Body of pancreas (tissue), 4 donors: Measurements from ENCODE around the gene RAC2. TPM values are rescaled to one million over a fixed set of nuclear protein-coding genes. Genes with fewer than 3 reads are reported as not detected.

Experiments
- ATAC-seq: fragments of 150-250 bp; one replicate; pipeline ENCODE4 v1.9.1; 2016
- DNase-seq, 4 donors: peaks; one replicate each; pipeline ENCODE4 v3.0.0-alpha.2; 2019
- H3K27ac ChIP-seq, 4 donors: fragments of 200-600 bp; sonication (generic); 1 replicate in 3 of 4; 2 replicates in 1 of 4; pipeline versions ENCODE4 v1.5.1 to v1.6.1; 2016 to 2019; ENCODE audit warnings: mild to moderate bottlenecking in 1 of 4, mixed read lengths in 1 of 4, moderate library complexity in 1 of 4
- H3K27me3 ChIP-seq, 2 donors: fragments of 200-600 bp; sonication (generic); one replicate each; pipeline ENCODE4 v1.6.0; 2016; ENCODE audit warnings: mild to moderate bottlenecking in 1 of 2
- H3K36me3 ChIP-seq, 2 donors: fragments of 200-600 bp; sonication (generic); replicated peaks in 1 of 2; 2 replicates each; pipeline ENCODE4 v1.5.1; 2016; ENCODE audit warnings: low read depth in 2 of 2; ENCODE audit not compliant: insufficient read depth in 1 of 2
- H3K4me1 ChIP-seq: fragments of 200-600 bp; sonication (generic); one replicate; pipeline ENCODE4 v1.6.0; 2016
- H3K4me3 ChIP-seq, 2 donors: fragments of 200-600 bp; sonication (generic); 1 replicate in 1 of 2; 2 replicates in 1 of 2; pipeline ENCODE4 v1.5.1; 2016 to 2019
- H3K9me3 ChIP-seq, 3 donors: fragments of 200-600 bp; sonication (generic); 1 replicate in 2 of 3; 2 replicates in 1 of 3; pipeline ENCODE4 v1.5.1; 2016
- POLR2A ChIP-seq, 3 donors: fragments of 450-650 bp; IDR thresholded peaks; one replicate each; pipeline ENCODE4 v1.6.1; 2016; ENCODE audit warnings: antibody characterized with exemption in 3 of 3, mild to moderate bottlenecking in 2 of 3
- WGBS, 2 donors: methylation state at CpG; one replicate each; pipeline ENCODE4 v1.1.5; 2017; 5-methylcytosine and 5-hydroxymethylcytosine counted together
- intact Hi-C: fragments of 100-400 bp; cut with DNase I; formaldehyde crosslinking; loops from one replicate; pipeline ENCODE4 v1.15.1; 2023
- total RNA-seq, 2 donors: library from RNA; depleted of rRNA; stranded (reverse); fragments of >200 nt; gene quantifications; one replicate each; pipeline ENCODE4 v1.1.0, GENCODE V29; 2016
- TF ChIP-seq, protein P1 (sequence below), 7 experiments: fragments of 450-650 bp in 4 of 7; fragments of 200-600 bp in 3 of 7; sonication (generic) in 3 of 7; IDR thresholded peaks; one replicate each; pipeline ENCODE4 v1.5.1; 2016 to 2019; ENCODE audit warnings: antibody characterized with exemption in 7 of 7

Gene RAC2
- total RNA-seq, 2 donors from 2014 or later = 4.3 to 4.9 TPM

DNA sequence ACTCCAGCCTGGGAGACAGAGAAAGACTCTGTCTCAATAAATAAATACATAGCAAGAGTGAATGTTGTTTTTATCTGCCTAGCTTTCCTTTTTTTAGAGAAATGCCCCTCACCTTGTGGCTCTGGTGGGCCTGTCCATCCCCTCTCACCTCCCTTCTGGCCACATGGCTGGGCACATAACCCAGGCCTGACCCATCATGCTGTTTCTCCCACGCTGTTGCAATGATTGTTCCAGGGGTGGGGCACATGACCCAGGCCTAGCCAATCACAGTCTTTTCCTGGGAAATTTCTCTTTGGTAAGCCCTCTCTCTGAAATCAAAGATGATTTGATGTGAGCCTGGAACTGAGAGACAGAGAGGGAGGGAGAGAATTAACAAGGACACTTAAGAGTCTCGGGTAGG is 32.7 kb upstream of the RAC2 start:
- ATAC-seq (no peak), DNase-seq (no peak)
- Histone ChIP-seq H3K4me1 (no peaks in the 10 kb centered on the region), H3K27ac (no peak overlapping the region), H3K36me3 (no peaks in the 10 kb centered on the region), H3K27me3 (no peaks in the 10 kb centered on the region), H3K4me3 (no peak overlapping the region), H3K9me3 (no peaks in the 10 kb centered on the region)
- TF ChIP-seq, protein P1, sequence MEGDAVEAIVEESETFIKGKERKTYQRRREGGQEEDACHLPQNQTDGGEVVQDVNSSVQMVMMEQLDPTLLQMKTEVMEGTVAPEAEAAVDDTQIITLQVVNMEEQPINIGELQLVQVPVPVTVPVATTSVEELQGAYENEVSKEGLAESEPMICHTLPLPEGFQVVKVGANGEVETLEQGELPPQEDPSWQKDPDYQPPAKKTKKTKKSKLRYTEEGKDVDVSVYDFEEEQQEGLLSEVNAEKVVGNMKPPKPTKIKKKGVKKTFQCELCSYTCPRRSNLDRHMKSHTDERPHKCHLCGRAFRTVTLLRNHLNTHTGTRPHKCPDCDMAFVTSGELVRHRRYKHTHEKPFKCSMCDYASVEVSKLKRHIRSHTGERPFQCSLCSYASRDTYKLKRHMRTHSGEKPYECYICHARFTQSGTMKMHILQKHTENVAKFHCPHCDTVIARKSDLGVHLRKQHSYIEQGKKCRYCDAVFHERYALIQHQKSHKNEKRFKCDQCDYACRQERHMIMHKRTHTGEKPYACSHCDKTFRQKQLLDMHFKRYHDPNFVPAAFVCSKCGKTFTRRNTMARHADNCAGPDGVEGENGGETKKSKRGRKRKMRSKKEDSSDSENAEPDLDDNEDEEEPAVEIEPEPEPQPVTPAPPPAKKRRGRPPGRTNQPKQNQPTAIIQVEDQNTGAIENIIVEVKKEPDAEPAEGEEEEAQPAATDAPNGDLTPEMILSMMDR (IDR thresholded peaks at IDR 0.05) = no peak
- no peak for TF ChIP-seq POLR2A (IDR thresholded peaks at IDR 0.05)
- intact Hi-C loops = no loop called here
- 69 to 72% methylated on average over 2 of the region's 2 CpGs for WGBS, 2 donors

DNA sequence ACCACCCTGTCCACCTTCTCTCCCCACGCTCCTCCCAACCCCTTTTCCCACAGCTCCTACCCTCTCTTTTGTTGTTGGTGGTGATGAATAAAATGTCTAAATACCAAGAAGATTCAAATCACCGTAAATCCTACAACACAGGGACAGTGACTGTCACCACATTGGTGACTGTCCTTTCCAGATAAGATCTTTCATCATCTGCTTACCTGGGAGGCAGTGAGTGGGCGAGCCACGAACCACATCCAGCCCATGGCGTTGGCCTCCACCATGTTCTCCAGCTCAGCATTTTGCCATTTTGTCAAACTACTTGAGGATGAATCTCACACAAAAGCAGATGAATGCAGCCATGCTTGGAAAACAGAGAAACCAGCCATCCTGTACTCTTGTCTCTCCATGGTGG is 31.6 kb upstream of the RAC2 start:
- intact Hi-C loops = no loop called here
- no peak for ATAC-seq
- 72% methylated on average over 5 of the region's 5 CpGs for WGBS, 2 donors
- Histone ChIP-seq H3K27ac (no peak overlapping the region), H3K4me1 (no peaks in the 10 kb centered on the region), H3K4me3 (no peak overlapping the region), H3K27me3 (no peaks in the 10 kb centered on the region), H3K36me3 (no peaks in the 10 kb centered on the region), H3K9me3 (no peaks in the 10 kb centered on the region)
- TF ChIP-seq, protein P1 (IDR thresholded peaks at IDR 0.05) = no peak
- TF ChIP-seq POLR2A (IDR thresholded peaks at IDR 0.05) = no peak
- DNase-seq = no peak

DNA sequence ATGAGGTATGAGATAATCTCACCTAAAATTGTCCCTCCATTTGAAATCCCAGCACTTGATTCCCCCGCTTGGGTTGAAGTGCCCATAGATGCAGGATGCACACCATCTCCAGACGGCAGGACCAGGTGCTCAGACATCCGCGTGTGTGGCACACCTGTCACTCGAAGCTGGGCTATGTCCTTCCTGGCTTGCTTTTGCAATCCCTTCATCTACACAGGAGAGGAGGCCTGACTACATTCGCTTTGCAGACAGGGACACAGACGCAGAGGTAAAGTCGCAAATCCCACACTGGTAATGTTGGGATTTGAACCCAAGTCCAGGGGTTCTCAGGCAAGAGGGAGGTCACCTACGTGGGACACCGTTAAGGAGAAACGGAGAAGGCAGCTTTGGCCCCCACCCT is 31.1 kb upstream of the RAC2 start:
- peak overlapping the region in 1 of 4 donors; percentile 45 for H3K27ac ChIP-seq
- WGBS, 2 donors = 64 to 67% methylated on average over 9 to 11 of the region's 11 CpGs
- H3K4me1 ChIP-seq = no peaks in the 10 kb centered on the region
- H3K4me3 ChIP-seq = no peak overlapping the region
- DNase-seq (no peak), ATAC-seq (no peak)
- no peak for TF ChIP-seq POLR2A (IDR thresholded peaks at IDR 0.05)
- TF ChIP-seq, protein P1 (IDR thresholded peaks at IDR 0.05) = no peak
- intact Hi-C loops = no loop called here
- no peaks in the 10 kb centered on the region for H3K27me3 ChIP-seq
- H3K36me3 ChIP-seq = no peaks in the 10 kb centered on the region
- no peaks in the 10 kb centered on the region for H3K9me3 ChIP-seq

DNA sequence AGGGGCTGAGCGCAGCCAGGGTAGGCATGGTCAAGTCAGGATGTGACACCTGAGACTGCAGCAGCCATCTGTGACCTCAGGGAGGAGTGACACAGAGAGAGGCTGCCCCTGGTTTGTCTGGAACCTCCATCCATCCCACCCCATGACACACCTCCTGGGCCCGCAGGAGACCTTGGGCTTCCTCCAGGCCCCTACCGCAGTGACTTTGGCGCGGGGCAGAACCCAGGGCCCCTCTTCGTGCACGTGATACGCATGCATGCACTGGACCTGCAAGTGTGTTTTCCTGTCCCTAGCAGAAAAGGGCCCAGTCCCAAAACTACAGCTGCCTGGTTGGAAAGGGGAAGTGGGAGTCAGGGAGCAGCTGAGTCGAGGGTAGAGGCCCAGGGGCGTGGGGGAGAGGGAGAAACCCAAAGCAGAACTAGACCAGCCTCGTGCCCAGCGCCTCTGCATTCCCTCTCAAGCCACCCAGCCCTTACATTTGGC is 30.4 kb upstream of the RAC2 start:
- DNase-seq (peak in 2 of 4 donors; percentile 25 to 70), ATAC-seq (no peak)
- H3K36me3 ChIP-seq = no peaks in the 10 kb centered on the region
- no peak for TF ChIP-seq POLR2A (IDR thresholded peaks at IDR 0.05)
- TF ChIP-seq, protein P1 (IDR thresholded peaks at IDR 0.05) = no peak
- 57 to 73% methylated on average over 4 to 12 of the region's 12 CpGs for WGBS, 2 donors
- intact Hi-C loops = no loop called here
- H3K4me3 ChIP-seq = no peak overlapping the region
- H3K27me3 ChIP-seq = no peaks in the 10 kb centered on the region
- H3K27ac ChIP-seq = no peak overlapping the region
- H3K4me1 ChIP-seq = no peaks in the 10 kb centered on the region
- no peaks in the 10 kb centered on the region for H3K9me3 ChIP-seq

DNA sequence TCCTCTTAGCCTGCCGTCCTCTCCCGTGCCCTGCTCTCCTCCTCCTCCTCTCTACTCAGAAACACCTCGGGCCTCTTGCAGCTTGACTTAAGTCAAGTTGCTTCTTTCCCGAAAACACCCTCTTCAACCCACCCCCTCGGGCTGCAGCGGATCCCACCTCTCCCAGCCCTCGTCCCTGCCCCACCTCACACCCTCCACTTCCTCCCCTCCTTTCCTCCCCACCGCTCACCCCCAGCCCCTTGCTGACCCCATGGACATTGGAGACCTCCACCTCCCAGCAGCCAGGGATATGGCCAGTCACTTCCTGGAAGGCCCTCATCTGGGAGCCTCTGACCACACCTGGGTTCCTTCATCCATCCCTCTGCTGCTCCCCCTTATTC is 29.8 kb upstream of the RAC2 start:
- Histone ChIP-seq H3K27me3 (no peaks in the 10 kb centered on the region), H3K36me3 (no peaks in the 10 kb centered on the region), H3K4me1 (no peaks in the 10 kb centered on the region), H3K4me3 (no peak overlapping the region), H3K27ac (no peak overlapping the region), H3K9me3 (no peaks in the 10 kb centered on the region)
- no peak for ATAC-seq
- TF ChIP-seq, protein P1 (IDR thresholded peaks at IDR 0.05) = no peak
- no peak for TF ChIP-seq POLR2A (IDR thresholded peaks at IDR 0.05)
- intact Hi-C loops = no loop called here
- no peak for DNase-seq
- 59 to 68% methylated on average over 8 of the region's 8 CpGs for WGBS, 2 donors
